OCI-LY7 (cell line): ENCODE measurements around the gene FAM200B. TPM values are rescaled to one million over a fixed set of nuclear protein-coding genes. Genes with fewer than 3 reads are reported as not detected.

Source experiments
- BruUV-seq: library from RNA; stranded (reverse); fragments of 400-500 nt; replicated peaks from 2 replicates; lab custom pipeline; 2021; lab: Mats Ljungman, UMichigan
- CTCF ChIA-PET: fragments of 300-600 bp; sonication (Branson Sonifier 250); formaldehyde crosslinking; loops from one replicate; lab custom pipeline; 2022; ENCODE audit warnings: antibody characterized with exemption; ENCODE audit not compliant: unreplicated experiment; lab: Charles Lee
- POLR2A ChIA-PET: fragments of 300-600 bp; sonication (Branson Sonifier 250); formaldehyde crosslinking; loops from one replicate; lab custom pipeline; 2022; ENCODE audit warnings: antibody characterized with exemption; lab: Charles Lee
- DNase-seq: peaks from one replicate; pipeline ENCODE4 v3.0.0-alpha.2; 2015; ENCODE audit warnings: low spot score
- H2AFZ ChIP-seq: fragments of 200-600 bp; sonication (generic), shearing (Covaris generic); 2 replicates; pipeline ENCODE4 v1.6.1; 2014; ENCODE audit warnings: mild to moderate bottlenecking, antibody characterized with exemption, low read length, moderate library complexity
- H3K27ac ChIP-seq: fragments of 200-600 bp; sonication (generic); 2 replicates; pipeline ENCODE4 v1.5.1; 2014; ENCODE audit warnings: mixed run types, low read depth, mild to moderate bottlenecking, moderate library complexity, low read length, inconsistent platforms; ENCODE audit not compliant: poor library complexity, severe bottlenecking
- H3K36me3 ChIP-seq: fragments of 200-600 bp; sonication (generic); 2 replicates; pipeline ENCODE4 v1.6.1; 2014; ENCODE audit warnings: mild to moderate bottlenecking, antibody characterized with exemption, low read length, moderate library complexity, mixed read lengths; ENCODE audit not compliant: insufficient read depth
- H3K4me1 ChIP-seq: fragments of 200-600 bp; sonication (generic); 2 replicates; pipeline ENCODE4 v1.5.1; 2014; ENCODE audit warnings: mild to moderate bottlenecking, low read length; ENCODE audit not compliant: insufficient read depth, poor library complexity, severe bottlenecking
- H3K4me2 ChIP-seq: fragments of 200-600 bp; sonication (generic); 2 replicates; pipeline ENCODE4 v1.6.1; 2014; ENCODE audit warnings: mild to moderate bottlenecking, low read length
- H3K4me3 ChIP-seq: fragments of 200-600 bp; sonication (generic); 2 replicates; pipeline ENCODE4 v1.5.1; 2014; ENCODE audit warnings: mild to moderate bottlenecking, low read depth, low read length; ENCODE audit not compliant: poor library complexity, severe bottlenecking
- H3K79me2 ChIP-seq: fragments of 200-600 bp; sonication (generic); 2 replicates; pipeline ENCODE4 v1.6.1; 2016; ENCODE audit warnings: low read depth, mild to moderate bottlenecking, low read length, moderate library complexity, mixed read lengths; ENCODE audit not compliant: insufficient read depth
- H3K9me2 ChIP-seq: fragments of 200-600 bp; sonication (generic); 2 replicates; pipeline ENCODE4 v1.6.1; 2016; ENCODE audit warnings: mild to moderate bottlenecking, low read length, mixed read lengths; ENCODE audit not compliant: insufficient read depth
- H3K9me3 ChIP-seq: fragments of 200-600 bp; sonication (generic); 2 replicates; pipeline ENCODE4 v1.6.1; 2014; ENCODE audit warnings: mild to moderate bottlenecking, mixed run types, low read length, mixed read lengths
- H4K20me1 ChIP-seq: fragments of 200-600 bp; sonication (generic); 2 replicates; pipeline ENCODE4 v1.6.1; 2014; ENCODE audit warnings: mild to moderate bottlenecking, antibody characterized with exemption, low read length, moderate library complexity, mixed read lengths; ENCODE audit not compliant: insufficient read depth
- CTCF ChIP-seq: fragments of 200-600 bp; sonication (generic); conservative IDR thresholded peaks from 2 replicates; pipeline ENCODE4 v1.5.1; 2014; ENCODE audit warnings: mild to moderate bottlenecking, antibody characterized with exemption, low read length, moderate library complexity, mixed read lengths
- EZH2phosphoT487 ChIP-seq: fragments of 200-600 bp; sonication (generic); IDR thresholded peaks from 2 replicates; pipeline ENCODE4 v1.6.1; 2018; ENCODE audit warnings: low read depth, borderline replicate concordance, mild to moderate bottlenecking, mixed run types, antibody characterized with exemption, low read length, moderate library complexity, mixed read lengths
- intact Hi-C: fragments of 100-400 bp; cut with micrococcal nuclease; formaldehyde crosslinking; loops from one replicate; pipeline ENCODE4 v1.10.0; 2022; ENCODE audit not compliant: unreplicated experiment
- total RNA-seq, 2 experiments: library from RNA; depleted of rRNA in 1 of 2; stranded (reverse); fragments of >200 nt in 1 of 2; shearing (Covaris generic) in 1 of 2; gene quantifications; 2 replicates each; pipeline ENCODE4 v1.2.3, GENCODE V29; 2014 to 2022

Gene FAM200B
- total RNA-seq, 2 experiments from 2014 or later = 11.5 to 25.0 TPM

GRCh38 chr4:15714646-15715435, 33.2 kb downstream of the FAM200B start:
- CTCF ChIA-PET = no interaction called here

GRCh38 chr4:15716115-15716514, 34.5 kb downstream of the FAM200B start:
- Histone ChIP-seq H3K27ac (no peak overlapping the region), H2AFZ (no peak overlapping the region), H3K9me2 (no peaks in the 10 kb centered on the region), H3K79me2 (no peaks in the 10 kb centered on the region), H3K36me3 (no peaks in the 10 kb centered on the region), H4K20me1 (no peaks in the 10 kb centered on the region), H3K9me3 (no peaks in the 10 kb centered on the region), H3K4me2 (no peak overlapping the region), H3K4me3 (no peak overlapping the region), H3K4me1 (no peaks in the 10 kb centered on the region)
- ChIA-PET CTCF (interaction anchor here (0.7 kb wide), 1 partner anchor 66 kb away, joined by 3 read pairs; no protein-coding TSS in a partner anchor), POLR2A (interaction anchor here (0.5 to 1.3 kb wide), 4 partner anchors 23 to 246 kb away, joined by 3 to 7 read pairs (median 3); no protein-coding TSS in a partner anchor)
- no TSS peak for BruUV-seq
- TF ChIP-seq CTCF (no peak), EZH2phosphoT487 (no peak)
- intact Hi-C loops = no loop called here
- DNase-seq = no peak

More at GRCh38 chr4:15714646-15715435, 33.2 kb downstream of the FAM200B start:
- H3K4me3 ChIP-seq = no peak overlapping the region
- no peak for DNase-seq
- no peaks in the 10 kb centered on the region for H3K9me2 ChIP-seq
- intact Hi-C loops = no loop called here
- no peaks in the 10 kb centered on the region for H3K4me1 ChIP-seq
- no peaks in the 10 kb centered on the region for H3K79me2 ChIP-seq
- H3K4me2 ChIP-seq = no peak overlapping the region
- H3K9me3 ChIP-seq = no peaks in the 10 kb centered on the region
- H3K36me3 ChIP-seq = no peaks in the 10 kb centered on the region
- no peak overlapping the region for H2AFZ ChIP-seq
- H3K27ac ChIP-seq = no peak overlapping the region
- no peak for TF ChIP-seq EZH2phosphoT487
- TF ChIP-seq CTCF = no peak
- no TSS peak for BruUV-seq
- POLR2A ChIA-PET = interaction anchor here (0.7 to 1.3 kb wide), 3 partner anchors 14 to 70 kb away, joined by 3 to 5 read pairs (median 3); no protein-coding TSS in a partner anchor
- H4K20me1 ChIP-seq = no peaks in the 10 kb centered on the region

- Histone ChIP-seq H3K79me2 (no peaks in the 10 kb centered on the region), H4K20me1 (no peaks in the 10 kb centered on the region), H3K4me2 (no peak overlapping the region), H3K4me3 (no peak overlapping the region), H2AFZ (no peak overlapping the region), H3K4me1 (no peaks in the 10 kb centered on the region), H3K27ac (no peak overlapping the region), H3K9me3 (no peaks in the 10 kb centered on the region), H3K9me2 (no peaks in the 10 kb centered on the region), H3K36me3 (no peaks in the 10 kb centered on the region)
- intact Hi-C loops = no loop called here
- ChIA-PET POLR2A (interaction anchor here (1.1 to 1.3 kb wide), 2 partner anchors 11 to 22 kb away, joined by 3 to 4 read pairs; no protein-coding TSS in a partner anchor), CTCF (no interaction called here)
- TF ChIP-seq CTCF (no peak), EZH2phosphoT487 (no peak)
- DNase-seq = no peak
- no TSS peak for BruUV-seq
Observed at GRCh38 chr4:15717086-15717485, 35.5 kb downstream of the FAM200B start.
